Activated T-cell treated with anti-CD3 and anti-CD28 coated beads, Interleukin-2, amount 50 U/mL, for 24 hours (primary cell): ENCODE measurements around the gene KLK5.
"Not testable (repeated sequence)": the region's sequence is repeated elsewhere in the genome, so short reads cannot be mapped to it uniquely, and the experiment has no call there.

Experiments
- DNase-seq: peaks from one replicate; pipeline ENCODE4 v3.0.0-alpha.2; 2020
- H3K27ac Mint-ChIP-seq: 2 replicates; pipeline ENCODE4 v1.8.0; 2020; ENCODE audit warnings: mild to moderate bottlenecking, mixed read lengths
- H3K27me3 Mint-ChIP-seq: 2 replicates; pipeline ENCODE4 v1.8.0; 2020; ENCODE audit warnings: mixed read lengths
- H3K36me3 Mint-ChIP-seq: 2 replicates; pipeline ENCODE4 v1.8.0; 2020; ENCODE audit warnings: low read depth, mixed read lengths
- H3K4me1 Mint-ChIP-seq: 2 replicates; pipeline ENCODE4 v1.8.0; 2020; ENCODE audit warnings: low read depth, mixed read lengths
- H3K4me3 Mint-ChIP-seq: 2 replicates; pipeline ENCODE4 v1.8.0; 2020; ENCODE audit warnings: mild to moderate bottlenecking, moderate library complexity, mixed read lengths
- H3K9me3 Mint-ChIP-seq: 2 replicates; pipeline ENCODE4 v1.8.0; 2020; ENCODE audit warnings: mixed read lengths

Gene KLK5

GRCh38 chr19:50897191-50897607 is 55.6 kb downstream of the KLK5 start:
- Mint-ChIP-seq H3K36me3 (no peaks in the 10 kb centered on the region), H3K27me3 (peaks cover 65% of the 10 kb centered on the region), H3K4me1 (peaks cover 6% of the 10 kb centered on the region), H3K27ac (no peak overlapping the region), H3K4me3 (no peak overlapping the region), H3K9me3 (peaks cover 2% of the 10 kb centered on the region)
- DNase-seq = no peak

- Mint-ChIP-seq H3K36me3 (no peaks in the 10 kb centered on the region), H3K27ac (no peak overlapping the region), H3K4me1 (peaks cover 6% of the 10 kb centered on the region), H3K9me3 (peaks cover 2% of the 10 kb centered on the region), H3K4me3 (no peak overlapping the region), H3K27me3 (peaks cover 70% of the 10 kb centered on the region)
- DNase-seq = no peak
Measured at GRCh38 chr19:50896591-50897190, 56.1 kb downstream of the KLK5 start.

- not testable (repeated sequence) for H3K4me1 Mint-ChIP-seq, H3K4me3 Mint-ChIP-seq, H3K27ac Mint-ChIP-seq, H3K36me3 Mint-ChIP-seq, DNase-seq, H3K9me3 Mint-ChIP-seq
- H3K27me3 Mint-ChIP-seq = peaks cover 71% of the 10 kb centered on the region
Measured at GRCh38 chr19:50896089-50896590, 56.7 kb downstream of the KLK5 start.

GRCh38 chr19:50894478-50895356 is 58.1 kb downstream of the KLK5 start:
- H3K4me3 Mint-ChIP-seq = no peak overlapping the region
- H3K9me3 Mint-ChIP-seq = peaks cover 2% of the 10 kb centered on the region
- H3K4me1 Mint-ChIP-seq = peaks cover 9% of the 10 kb centered on the region
- H3K36me3 Mint-ChIP-seq = no peaks in the 10 kb centered on the region
- DNase-seq = no peak
- peaks cover 71% of the 10 kb centered on the region for H3K27me3 Mint-ChIP-seq
- no peak overlapping the region for H3K27ac Mint-ChIP-seq
